ENCODE measurements around the gene APC2.

- TF ChIP-seq POLR2A (IDR thresholded peaks at IDR 0.05; ENCODE audit: low read depth) = no peak
- TF ChIP-seq, protein P1, sequence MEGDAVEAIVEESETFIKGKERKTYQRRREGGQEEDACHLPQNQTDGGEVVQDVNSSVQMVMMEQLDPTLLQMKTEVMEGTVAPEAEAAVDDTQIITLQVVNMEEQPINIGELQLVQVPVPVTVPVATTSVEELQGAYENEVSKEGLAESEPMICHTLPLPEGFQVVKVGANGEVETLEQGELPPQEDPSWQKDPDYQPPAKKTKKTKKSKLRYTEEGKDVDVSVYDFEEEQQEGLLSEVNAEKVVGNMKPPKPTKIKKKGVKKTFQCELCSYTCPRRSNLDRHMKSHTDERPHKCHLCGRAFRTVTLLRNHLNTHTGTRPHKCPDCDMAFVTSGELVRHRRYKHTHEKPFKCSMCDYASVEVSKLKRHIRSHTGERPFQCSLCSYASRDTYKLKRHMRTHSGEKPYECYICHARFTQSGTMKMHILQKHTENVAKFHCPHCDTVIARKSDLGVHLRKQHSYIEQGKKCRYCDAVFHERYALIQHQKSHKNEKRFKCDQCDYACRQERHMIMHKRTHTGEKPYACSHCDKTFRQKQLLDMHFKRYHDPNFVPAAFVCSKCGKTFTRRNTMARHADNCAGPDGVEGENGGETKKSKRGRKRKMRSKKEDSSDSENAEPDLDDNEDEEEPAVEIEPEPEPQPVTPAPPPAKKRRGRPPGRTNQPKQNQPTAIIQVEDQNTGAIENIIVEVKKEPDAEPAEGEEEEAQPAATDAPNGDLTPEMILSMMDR (IDR thresholded peaks at IDR 0.05) = no peak
These were observed 71.7 kb downstream of the APC2 start for GRCh38 chr19:1521636-1522035.
